HG03159 (cell line): ENCODE results near the gene CHP1.
"Not testable (repeated sequence)": the region's sequence is repeated elsewhere in the genome, so short reads cannot be mapped to it uniquely, and the experiment has no call there.

Source experiments
- ATAC-seq: cut with Tn5 transposase; IDR thresholded peaks from one replicate; pipeline ENCODE4 v1.9.1; 2021; ENCODE audit warnings: mild to moderate bottlenecking, moderate library complexity; ENCODE audit not compliant: unreplicated experiment

The CHP1 gene

DNA sequence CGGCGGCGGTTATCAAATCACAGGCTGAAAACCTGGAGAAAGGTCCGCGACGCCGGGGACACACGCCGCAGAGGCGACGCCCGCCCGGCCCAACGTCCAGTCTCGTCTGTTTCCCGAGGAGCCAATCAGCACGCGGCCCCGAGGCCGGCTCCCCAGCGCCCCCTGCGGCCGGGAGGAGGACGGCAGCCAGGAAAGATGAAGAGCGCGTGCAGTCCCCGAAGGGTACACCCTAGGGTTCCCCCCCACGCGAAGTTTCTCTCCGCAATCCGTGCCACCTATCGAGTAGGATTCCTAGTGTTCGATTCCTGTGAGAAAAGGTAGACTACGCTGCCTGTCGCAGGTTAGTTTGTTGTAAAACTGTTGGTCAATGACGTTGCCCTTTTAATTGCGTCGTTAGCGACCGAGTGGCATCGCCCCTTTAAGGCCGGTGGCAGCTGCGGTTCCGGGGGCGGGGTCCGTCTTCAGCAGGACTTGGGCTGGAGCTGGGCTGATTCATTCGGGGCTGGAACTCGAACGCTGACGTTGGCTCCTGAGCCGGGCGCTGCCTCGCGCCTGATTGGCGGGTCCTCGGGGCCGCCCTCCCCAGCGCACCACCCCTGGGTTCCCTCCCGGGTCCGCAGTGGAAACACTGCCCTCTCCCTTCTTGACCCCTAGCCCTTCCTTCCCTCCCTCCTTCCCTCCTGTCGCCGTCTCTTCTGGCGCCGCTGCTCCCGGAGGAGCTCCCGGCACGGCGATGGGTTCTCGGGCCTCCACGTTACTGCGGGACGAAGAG is at the start of gene CHP1, which contains the start of gene EXD1:
Gene CHP1 (plus strand): TSS at position 619 of the 772 bp plus-strand sequence. CDS start 115 bp downstream, at position 734.
Gene EXD1 (minus strand): TSS at position 108 of the 772 bp plus-strand sequence. CDS start 4,182 bp downstream, outside the sequence.
- peak; percentile 88 for ATAC-seq

DNA sequence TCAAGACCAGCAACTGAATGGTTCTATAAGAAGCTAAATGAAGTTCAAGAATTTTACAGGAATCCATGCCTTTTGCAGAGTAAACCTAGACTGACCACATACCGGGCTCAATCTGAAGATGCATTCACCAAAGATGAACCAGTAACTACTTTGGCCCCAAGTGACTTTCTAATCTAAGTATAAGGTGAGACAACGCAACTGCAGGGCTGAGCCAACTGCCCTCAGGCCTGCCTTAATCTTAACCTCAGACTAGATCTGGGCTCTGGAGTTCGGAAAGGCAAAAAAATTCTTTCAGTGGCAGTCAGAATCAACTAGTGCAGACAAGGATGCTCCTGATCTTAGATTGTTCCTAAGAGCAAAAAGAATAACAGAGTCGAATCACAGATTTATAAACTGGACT is 48.8 kb upstream of the CHP1 start:
- ATAC-seq: no peak

DNA sequence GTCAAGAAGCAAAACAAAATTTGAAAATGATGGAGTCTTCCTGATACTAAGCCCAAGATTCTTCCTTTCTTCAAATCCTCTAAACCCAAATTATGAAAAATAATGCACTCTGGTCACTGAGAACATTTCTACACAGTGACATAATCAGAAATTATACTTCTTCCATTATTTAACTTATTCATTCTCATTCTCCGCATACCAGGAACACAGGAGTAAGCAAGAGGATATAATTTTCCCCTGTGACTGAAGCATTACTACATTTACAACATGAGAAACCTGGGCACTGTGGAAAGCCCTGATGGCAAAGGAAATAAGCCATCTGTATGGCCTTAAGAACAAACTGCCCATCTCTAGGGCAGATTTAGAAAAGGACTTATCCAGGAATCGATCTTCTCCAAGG is 47.5 kb upstream of the CHP1 start:
- no peak for ATAC-seq

DNA sequence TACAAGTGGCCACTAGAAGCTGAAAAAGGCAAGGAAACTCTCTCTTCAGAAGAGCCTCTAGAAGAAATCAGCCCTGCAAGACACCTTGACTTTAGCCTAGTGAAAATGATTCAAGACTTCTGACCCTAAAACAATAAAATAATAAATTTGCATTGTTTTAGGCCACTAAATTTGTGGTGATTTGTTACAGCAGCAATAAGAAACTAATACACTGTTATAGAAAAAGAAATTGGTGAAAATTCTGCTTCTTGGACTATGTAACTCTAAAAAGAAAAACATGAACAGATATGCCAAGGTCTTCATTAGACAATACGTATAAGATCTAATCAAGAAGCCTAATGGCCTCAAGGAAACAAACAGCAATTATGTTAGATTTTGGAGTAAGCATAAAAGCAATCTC is 36.6 kb upstream of the CHP1 start:
- no peak for ATAC-seq

DNA sequence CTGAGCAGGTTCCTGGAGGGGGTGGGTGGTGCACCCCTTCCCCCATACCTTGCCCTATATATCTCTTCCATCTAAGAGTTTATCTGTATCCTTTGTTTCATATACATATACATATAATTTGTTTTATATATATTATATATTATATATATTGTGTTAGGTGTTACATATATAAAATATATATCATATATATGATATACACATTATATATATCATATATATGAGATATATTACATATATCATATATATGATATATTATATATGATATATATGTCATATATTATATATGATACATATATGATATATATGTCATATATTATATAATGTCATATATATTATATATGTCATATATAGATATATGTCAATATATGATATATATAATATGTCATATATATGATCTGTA is 31.6 kb upstream of the CHP1 start:
- no peak for ATAC-seq

DNA sequence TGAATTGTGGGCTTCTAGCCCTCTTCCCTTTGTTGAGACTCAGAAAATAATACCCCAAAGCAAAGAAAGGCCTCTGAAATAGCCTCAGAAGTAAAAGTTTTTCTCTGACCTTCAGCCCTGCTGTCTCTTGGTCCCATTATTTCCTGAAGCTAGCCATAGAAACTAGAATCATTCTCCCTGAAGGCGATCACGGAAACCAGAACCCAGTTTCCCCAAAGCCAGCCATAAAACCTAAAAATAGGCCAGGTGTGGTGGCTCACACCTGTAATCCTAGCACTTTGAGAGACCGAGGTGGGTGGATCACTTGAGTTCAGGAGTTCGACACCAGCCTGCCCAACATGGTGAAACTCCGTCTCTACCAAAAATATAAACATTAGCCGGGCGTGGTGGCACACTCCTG is 27.7 kb upstream of the CHP1 start:
- ATAC-seq: no peak

DNA sequence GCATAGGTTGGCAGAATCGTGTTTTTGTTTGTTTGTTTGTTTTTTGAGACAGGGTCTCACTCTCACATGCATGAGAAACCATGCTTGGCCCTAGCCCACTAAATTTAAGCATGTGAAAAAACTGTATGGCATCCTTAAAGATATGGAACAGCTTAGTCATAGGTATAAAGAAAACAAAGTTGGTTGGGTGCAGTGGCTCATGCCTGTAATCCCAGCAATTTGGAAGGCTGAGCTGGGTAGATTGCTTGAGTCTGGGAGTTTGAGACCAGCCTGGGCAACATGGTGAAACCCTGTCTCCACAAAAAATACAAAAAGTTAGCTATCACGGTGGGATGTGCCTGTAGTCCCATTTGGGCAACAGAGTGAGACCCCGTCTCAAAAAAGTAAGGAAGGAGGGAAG is 25.8 kb upstream of the CHP1 start:
- no peak for ATAC-seq

DNA sequence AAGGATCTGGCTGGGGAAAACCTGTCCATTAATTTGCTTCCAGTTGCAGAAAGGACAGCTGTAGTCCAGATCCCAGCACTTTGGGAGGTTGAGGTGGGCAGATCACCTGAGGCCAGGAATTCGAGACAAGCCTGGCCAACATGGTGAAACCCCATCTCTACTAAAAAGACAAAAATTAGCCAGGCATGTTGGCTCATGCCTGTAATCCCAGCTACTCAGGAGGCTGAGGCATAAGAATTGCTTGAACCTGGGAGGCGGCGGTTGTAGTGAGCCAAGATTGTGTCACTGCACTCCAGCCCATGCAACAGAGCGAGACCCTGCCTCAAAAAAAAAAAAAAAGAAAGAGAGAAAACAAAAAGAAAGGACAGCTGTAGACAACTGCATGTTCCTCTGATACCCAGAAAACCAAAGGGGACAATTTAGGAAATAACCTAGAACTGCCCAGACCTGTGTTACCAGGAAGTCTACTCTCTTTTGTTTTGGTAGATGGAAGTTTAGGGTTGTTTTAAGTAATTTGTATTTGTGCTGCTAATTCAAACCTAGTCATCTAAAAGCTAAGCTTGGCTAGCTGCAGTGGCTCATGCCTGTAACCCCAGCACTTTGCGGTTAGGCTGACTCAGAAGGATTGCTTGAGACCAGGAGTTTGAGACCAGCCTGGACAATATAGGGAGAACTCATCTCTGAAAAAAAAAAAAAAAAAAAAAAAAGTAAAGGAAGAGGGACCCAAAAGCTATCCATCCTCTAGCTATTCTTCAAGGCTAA is 23.2 kb upstream of the CHP1 start:
- ATAC-seq: no peak

DNA sequence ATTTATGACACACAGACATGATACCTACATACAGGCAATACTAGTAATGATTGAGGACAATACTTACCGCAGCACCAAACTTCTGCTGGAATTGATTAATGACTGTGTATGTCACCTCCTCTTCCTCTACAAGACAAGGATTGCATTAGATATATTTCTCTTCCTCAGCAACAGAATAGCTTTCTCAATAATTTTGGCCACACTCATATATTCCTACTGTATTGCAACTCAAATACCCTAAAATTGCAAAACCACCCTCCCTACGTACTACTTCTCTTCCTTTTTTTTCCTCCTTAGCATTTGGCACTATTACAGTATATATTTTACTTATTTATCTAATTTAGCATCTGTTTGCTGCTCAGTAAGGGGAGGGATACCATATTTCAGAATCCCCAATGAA is 15.4 kb upstream of the CHP1 start:
- no peak for ATAC-seq

DNA sequence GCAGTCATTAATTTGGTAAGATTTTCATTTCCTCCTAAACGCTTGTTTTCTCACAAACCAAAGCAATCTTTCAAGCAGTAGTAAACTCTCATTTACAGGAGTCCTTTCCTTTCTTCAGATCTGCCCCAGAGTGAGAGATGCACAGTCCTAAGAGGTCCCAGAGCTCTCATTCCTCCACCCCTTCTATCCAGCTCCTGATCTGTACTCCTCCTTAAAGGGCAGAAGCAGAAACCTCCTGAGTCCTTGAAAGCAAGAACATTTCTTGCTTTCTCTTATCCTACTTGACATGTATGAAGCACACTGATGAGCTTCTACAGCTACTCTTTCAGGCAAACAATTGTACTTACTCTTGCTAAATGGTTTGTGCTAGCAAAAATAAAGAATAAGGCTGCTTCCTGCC is 12.2 kb upstream of the CHP1 start:
- ATAC-seq: no peak

DNA sequence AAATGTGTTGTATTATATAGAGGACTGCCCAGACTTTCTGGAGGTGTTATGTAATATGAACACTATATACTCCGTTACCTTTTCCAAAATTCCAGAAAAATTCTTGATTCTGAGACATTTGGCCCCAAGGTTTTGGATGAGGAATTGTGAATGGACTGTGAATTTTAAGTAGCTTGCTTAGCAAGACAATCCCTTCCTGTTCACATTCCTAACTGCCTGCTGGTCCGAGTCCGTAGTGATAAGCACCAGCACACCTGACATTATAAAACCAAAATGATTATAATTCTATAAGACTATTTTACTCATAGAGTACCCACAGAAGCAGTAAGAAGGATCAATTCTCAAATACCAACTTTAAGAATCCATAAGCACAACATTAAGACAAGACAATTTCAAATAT is 11.7 kb upstream of the CHP1 start:
- ATAC-seq: no peak

DNA sequence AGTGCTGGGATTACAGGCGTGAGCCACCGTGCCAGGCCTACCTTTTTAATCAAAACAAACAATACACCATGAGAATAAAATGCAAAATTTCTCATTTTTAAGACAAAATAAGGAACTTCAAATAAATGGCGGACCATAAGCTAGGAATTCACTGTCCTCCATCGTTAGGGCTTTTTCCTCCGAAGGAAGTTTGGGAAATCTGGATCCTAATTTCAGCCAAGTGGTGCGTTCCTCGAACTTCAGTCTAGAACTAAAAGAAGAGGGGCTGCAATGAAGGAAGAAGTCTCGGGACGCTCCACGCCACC is 771 bp upstream of the CHP1 start:
- no peak for ATAC-seq

DNA sequence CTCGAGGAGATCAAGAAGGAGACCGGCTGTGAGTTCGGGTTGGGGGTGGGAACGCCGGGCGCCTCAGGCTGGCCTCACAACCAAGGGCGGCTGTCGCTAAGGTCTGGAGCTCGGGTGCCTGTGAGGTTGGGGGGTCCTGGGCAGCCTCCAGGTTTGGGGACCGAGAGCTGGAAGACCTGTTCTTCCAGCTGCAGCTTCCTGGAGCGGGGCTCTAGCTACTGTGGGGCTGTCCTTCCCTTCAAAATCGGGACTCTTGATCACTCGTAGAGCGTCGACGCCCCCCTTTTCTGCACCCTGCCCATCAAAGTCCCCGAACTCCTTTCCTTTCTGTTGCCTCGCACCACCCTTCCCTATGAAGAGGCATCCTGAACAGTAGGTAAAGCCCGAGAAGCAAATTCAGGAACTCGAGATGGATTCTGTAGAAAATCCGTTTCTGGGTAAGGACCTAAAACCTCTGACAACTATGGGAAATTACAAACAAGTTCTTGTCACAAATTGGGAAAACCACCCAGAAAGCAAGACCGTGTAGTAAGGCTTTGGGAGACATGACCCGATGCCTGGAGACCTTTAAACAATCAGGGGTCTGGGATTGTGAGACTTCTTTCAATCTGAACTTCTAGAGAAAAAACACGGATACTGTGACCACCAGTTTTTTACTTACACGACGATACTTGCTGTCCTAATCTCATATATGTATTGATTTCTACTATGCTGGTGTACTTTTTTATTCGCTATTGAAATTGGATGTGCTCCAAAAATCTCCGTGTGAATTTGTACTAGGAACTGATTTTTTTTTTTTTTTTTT is 556 bp downstream of the CHP1 start:
- peak; percentile 40 for ATAC-seq

DNA sequence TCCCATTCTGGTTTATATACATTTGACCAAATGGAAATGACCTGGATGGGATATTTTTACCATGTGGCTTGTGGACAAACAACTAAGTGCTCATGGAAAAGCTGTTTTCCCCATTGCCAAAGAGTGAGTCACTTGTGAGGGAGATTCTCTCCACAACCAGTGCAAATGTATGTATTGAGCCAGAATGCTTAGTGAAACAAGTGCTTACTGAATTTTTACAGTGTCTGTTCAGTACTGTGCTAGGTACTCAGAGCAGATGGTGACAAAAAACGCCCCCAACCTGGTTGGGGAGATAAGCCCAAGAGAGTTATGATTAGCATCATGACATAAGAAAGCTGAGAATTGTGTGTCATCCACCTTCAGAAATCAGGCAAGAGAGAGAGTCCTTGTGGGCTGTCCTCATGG is 2.3 kb downstream of the CHP1 start:
- ATAC-seq: no peak

DNA sequence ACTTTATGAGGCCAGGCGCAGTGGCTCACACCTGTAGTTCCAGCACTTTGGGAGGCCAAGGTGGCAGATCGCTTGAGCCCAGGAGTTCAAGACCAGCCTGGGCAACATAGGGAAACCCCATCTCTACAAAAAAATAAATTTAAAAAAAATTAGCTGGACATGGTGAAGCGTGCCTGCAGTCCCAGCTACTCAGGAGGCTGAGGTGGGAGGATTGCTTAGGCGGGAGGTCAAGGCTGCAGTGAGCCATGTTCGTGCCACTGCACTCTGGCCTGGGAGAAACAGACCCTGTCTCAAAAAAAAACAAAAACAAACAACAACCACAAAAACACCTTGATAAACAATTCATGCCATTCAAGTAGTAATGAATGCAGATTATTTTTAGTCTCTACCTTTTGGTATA is 4.2 kb downstream of the CHP1 start:
- not testable (repeated sequence) for ATAC-seq

DNA sequence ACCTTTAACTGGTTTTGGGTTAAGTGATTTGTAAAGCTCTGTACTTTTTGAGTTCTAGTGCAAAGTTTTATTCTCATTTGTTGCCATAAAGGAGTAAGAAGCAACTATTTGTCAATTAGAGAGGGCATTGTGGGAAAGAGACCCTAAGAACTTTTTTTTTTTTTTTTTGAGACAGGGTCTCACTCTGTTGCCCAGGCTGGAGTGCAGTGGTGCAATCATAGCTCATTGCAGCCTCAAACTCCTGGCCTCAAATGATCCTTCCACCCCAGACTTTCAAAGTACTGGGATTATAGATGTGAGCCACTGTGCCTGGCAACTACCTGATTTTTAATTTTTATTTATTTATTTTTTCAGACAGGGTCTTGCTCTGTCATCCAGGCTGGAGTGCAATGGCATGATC is 4.9 kb downstream of the CHP1 start:
- no peak for ATAC-seq

DNA sequence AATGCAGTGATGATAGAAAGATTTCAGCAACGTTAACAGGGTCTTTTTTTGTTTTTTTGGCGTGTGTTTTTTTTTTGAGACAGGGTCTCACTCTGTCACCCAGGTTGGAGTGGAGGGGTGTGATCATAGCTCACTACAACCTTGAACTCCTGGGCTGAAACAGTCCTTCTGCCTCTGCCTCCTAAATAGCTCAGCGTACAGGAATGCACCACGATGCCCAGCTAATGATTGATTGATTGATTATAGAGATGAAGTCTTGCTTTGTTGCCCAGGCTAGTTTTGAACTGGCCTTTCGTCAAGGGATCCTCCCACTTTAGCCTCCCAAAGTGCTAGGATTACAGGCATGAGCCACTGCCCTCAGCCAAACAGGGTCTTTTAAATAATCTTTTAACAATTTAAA is 7.0 kb downstream of the CHP1 start:
- no peak for ATAC-seq

DNA sequence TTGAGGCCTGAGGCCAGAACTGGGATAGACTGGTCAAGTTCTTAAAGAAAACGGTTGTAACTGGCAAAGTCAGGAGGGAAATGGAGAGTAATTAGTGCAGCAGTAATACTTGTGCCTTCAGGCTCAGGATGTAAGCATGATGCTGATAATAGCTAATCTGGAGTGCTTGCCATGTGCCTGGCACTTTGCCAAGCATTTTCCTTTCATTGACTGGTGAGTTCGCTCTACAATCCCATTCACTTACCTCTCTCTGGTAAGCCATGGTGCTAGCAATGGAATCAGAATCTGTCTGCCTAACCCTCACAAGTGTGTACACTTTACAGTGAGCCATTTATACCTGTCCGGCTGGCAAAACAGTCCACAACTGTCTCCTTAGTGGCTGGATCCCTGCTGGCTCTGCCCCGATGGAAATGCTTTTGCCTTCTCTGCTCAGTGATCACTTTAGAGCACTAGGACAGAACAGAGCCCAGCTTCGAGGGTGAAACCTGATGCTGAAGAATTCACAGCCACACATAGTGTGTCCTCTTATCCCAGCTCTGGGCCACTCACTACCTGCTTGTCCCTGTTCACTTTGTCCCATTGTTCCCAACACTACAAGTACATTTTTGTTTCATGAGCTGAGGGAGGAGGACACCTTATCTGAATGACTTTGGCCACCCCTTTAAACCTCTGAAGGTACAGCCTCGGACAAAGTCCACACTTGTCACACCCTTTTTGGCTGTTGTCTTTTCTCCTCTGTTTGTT is 10.3 kb downstream of the CHP1 start:
- ATAC-seq: no peak

DNA sequence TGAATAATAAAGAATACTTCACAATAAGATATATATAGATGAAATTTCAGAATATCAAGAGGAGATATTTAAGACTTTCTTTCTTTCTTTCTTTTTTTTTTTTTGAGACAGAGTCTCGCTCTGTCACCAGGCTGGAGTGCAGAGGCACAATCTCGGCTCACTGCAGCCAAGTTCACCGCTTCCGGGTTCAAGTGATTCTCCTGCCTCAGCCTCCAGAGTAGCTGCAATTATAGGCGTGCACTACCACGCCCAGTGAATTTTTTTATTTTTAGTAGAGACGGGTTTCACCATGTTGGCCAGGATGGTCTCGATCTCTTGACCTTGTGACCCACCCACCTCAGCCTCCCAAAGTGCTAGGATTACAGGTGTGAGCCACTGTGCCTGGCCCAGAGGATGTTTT is 19.7 kb downstream of the CHP1 start:
- not testable (repeated sequence) for ATAC-seq

DNA sequence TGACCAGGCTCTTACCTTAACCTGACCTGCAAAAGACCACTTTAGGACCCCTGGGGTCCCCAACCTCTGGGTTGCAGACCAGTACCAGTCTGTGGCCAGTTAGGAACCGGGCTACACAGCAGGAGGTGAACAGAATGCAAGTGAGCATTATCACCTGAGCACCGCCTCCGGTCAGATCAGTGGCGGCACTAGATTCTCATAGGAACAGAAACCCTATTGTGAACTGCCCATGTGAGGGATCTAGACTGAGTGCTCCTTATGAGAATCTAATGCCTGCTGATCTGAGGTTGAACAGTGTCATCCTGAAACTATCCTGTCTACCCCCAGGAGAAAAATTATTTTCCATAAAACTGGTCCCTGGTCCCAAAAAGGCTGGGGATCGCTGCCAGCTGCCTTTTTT is 20.3 kb downstream of the CHP1 start:
- no peak for ATAC-seq

DNA sequence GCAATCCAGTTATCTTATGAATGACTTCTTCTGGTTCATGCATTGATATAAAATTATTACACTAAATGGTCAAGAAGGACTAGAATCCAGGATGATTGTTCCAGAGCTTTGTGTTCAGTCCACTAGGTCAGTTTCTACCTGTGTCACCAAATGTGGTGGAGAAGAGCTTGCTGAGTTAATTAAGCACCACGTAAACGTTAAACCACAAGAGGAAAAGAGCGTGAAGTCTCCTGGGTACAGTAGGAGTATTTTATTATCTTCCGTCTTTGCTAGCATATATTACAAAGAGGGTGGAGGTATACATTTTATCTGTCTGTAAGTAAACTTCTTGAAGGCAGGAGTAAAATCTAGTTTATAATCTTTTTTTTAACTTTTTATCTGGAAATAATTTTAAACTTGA is 23.5 kb downstream of the CHP1 start:
- no peak for ATAC-seq
